MM.1S (cell line): ENCODE data around the gene GSG1L2.

Source experiments
- CTCF ChIP-seq: fragments of 300-600 bp; sonication (generic); IDR thresholded peaks from 2 replicates; pipeline ENCODE4 v1.5.1; 2016; ENCODE audit warnings: antibody characterized with exemption, low read length, mixed read lengths
- EZH2 ChIP-seq: fragments of 300-600 bp; sonication (generic); optimal IDR thresholded peaks from 2 replicates; pipeline ENCODE3; 2017; ENCODE audit warnings: low read depth, mild to moderate bottlenecking, antibody characterized with exemption, low read length, mixed read lengths
- EZH2phosphoT487 ChIP-seq: fragments of 300-600 bp; sonication (generic); IDR thresholded peaks from 2 replicates; pipeline ENCODE4 v1.6.1; 2018; ENCODE audit warnings: antibody characterized with exemption, low read length

- TF ChIP-seq CTCF (no peak), EZH2 (no peak), EZH2phosphoT487 (no peak)
Observed at GRCh38 chr17:9820448-9820847, 1.4 kb downstream of the GSG1L2 start.
